Right lobe of liver (tissue), 4 donors: Measurements from ENCODE around the gene YIPF6.

Experiments
- CTCF ChIP-seq, 4 donors: fragments of 200-600 bp in 3 of 4; fragments of 450-650 bp in 1 of 4; IDR thresholded peaks; one replicate each; pipeline versions ENCODE4 v1.5.1 to v1.8.0; 2016 to 2022; ENCODE audit warnings: antibody characterized with exemption in 4 of 4, mild to moderate bottlenecking in 2 of 4
- POLR2A ChIP-seq: fragments of 450-650 bp; IDR thresholded peaks from one replicate; pipeline ENCODE4 v1.6.1; 2017; ENCODE audit warnings: antibody characterized with exemption, mild to moderate bottlenecking
- donor health status: DM: no; HTN: no; CAD: no.
- donor health status: DM: no; HTN: no; CAD: no.
- donor health status: DM: no; HTN: yes; CAD: no.

GRCh38 chrX:68556036-68556435 is 57.2 kb downstream of the YIPF6 start:
- TF ChIP-seq CTCF (IDR thresholded peaks at IDR 0.05) = no peak
- no peak for TF ChIP-seq POLR2A
